22Rv1 (cell line): Measurements from ENCODE around the gene CEPT1.

Source experiments
- H3K27ac ChIP-seq: fragments of 450-650 bp; 2 replicates; pipeline ENCODE4 v1.5.1; 2017
- ZFX ChIP-seq: fragments of 450-650 bp; IDR thresholded peaks from 2 replicates; pipeline ENCODE4 v1.6.1; 2017; ENCODE audit warnings: antibody characterized with exemption, borderline replicate concordance
- TF ChIP-seq, protein P1 (sequence below): fragments of 450-650 bp; IDR thresholded peaks from 2 replicates; pipeline ENCODE4 v1.5.1; 2017; ENCODE audit warnings: mild to moderate bottlenecking

CEPT1 gene

DNA sequence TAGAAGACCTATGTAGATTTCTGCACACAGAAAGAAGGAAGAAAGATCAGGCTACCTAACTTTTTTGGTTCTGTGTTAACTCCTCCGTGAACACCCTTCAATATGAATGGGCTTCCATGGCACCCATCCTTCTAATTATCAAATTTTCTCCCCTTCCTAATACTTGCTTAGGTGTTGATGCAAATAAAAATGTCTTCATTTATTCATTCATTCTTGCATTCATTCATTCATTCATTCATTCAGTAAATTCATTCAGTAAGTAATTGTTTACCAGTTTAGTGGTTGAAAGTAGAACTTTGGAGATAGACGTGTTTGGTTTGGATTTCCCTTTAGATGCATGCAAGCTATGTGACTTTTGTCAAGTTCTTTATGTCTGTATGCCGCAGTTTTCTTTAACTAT, 92.1 kb downstream of the CEPT1 start:
- H3K27ac ChIP-seq: no peak overlapping the region
- TF ChIP-seq ZFX: no peak
- TF ChIP-seq, protein P1, sequence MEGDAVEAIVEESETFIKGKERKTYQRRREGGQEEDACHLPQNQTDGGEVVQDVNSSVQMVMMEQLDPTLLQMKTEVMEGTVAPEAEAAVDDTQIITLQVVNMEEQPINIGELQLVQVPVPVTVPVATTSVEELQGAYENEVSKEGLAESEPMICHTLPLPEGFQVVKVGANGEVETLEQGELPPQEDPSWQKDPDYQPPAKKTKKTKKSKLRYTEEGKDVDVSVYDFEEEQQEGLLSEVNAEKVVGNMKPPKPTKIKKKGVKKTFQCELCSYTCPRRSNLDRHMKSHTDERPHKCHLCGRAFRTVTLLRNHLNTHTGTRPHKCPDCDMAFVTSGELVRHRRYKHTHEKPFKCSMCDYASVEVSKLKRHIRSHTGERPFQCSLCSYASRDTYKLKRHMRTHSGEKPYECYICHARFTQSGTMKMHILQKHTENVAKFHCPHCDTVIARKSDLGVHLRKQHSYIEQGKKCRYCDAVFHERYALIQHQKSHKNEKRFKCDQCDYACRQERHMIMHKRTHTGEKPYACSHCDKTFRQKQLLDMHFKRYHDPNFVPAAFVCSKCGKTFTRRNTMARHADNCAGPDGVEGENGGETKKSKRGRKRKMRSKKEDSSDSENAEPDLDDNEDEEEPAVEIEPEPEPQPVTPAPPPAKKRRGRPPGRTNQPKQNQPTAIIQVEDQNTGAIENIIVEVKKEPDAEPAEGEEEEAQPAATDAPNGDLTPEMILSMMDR: no peak

DNA sequence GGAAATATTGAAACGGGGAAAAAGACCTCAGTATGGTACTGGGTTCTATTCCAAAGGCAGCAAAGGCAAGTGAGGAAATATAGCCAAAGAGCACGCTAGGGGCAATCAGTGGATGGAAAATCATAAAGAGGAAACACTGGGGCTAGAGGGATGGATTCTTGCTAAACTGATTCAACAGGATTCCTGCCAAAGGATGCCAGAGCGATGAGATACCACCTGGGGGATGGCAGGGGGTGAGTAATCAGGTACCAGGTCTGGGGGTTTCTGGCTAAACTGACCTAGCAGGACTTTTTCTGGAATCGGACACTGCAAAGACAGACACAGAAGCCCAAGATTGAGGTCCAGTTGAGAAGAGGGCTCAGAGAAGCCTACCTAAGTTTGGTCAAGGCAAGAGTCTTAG, 94.2 kb downstream of the CEPT1 start:
- H3K27ac ChIP-seq: no peak overlapping the region
- TF ChIP-seq ZFX: no peak
- TF ChIP-seq, protein P1: no peak
